ENCODE measurements around the gene POPDC3.

POPDC3 gene

DNA sequence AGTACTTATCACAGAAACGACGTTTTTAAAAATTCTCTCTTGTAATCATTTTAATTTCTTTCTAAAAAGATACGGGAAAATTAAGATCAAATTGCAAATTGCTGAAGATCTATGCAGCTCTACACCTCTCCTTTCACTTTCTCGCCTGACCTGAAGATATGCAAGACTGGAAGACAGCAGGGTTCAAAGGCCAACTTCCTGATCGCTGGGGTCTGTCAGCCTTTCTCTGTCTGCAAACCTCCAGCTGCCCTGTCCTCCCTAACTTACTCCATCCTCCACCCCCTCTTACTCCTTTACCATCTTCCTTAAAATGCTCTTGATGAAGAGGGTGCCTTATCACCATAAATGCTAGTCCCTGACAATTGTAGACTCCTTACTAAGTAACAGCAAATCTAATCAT lies 63.7 kb downstream of the POPDC3 start:
- TF ChIP-seq FOXM1 (IDR thresholded peaks at IDR 0.05; ENCODE audit: borderline replicate concordance, low read depth), result no peak
- TF ChIP-seq CEBPB (IDR thresholded peaks at IDR 0.05), result no peak
- no peak for TF ChIP-seq CREB1 (IDR thresholded peaks at IDR 0.05; ENCODE audit: low read depth)
- TF ChIP-seq, protein P1, sequence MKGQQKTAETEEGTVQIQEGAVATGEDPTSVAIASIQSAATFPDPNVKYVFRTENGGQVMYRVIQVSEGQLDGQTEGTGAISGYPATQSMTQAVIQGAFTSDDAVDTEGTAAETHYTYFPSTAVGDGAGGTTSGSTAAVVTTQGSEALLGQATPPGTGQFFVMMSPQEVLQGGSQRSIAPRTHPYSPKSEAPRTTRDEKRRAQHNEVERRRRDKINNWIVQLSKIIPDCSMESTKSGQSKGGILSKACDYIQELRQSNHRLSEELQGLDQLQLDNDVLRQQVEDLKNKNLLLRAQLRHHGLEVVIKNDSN (IDR thresholded peaks at IDR 0.05), result no peak
- no peak for TF ChIP-seq RAD21 (IDR thresholded peaks at IDR 0.05; ENCODE audit: low read depth)
- TF ChIP-seq EP300 (IDR thresholded peaks at IDR 0.05; ENCODE audit: borderline replicate concordance), result no peak

DNA sequence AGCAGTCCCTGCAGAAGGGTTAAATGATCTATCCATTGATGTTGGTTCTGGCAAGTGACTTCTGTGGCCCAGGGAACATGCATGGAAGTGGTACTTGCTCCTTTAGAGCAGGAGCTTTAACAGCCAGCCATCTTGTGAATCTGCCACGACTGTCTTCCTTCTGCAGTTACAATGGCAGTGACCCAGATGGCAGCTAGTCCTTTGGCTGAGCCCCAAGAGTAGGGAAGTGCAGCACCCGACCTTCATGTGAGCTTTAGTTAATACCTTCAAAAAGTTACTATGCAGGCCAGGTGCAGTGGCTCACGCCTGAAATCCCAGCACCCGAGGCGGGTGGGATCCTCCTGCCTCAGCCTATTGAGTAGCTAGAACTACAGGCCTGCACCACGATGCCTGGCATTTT lies 66.4 kb downstream of the POPDC3 start:
- no peak for TF ChIP-seq EP300 (IDR thresholded peaks at IDR 0.05; ENCODE audit: borderline replicate concordance)
- TF ChIP-seq, protein P2, sequence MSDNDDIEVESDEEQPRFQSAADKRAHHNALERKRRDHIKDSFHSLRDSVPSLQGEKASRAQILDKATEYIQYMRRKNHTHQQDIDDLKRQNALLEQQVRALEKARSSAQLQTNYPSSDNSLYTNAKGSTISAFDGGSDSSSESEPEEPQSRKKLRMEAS (IDR thresholded peaks at IDR 0.05), result no peak
- no peak for TF ChIP-seq YY1 (IDR thresholded peaks at IDR 0.05; ENCODE audit: low read depth)
- TF ChIP-seq CREB1 (IDR thresholded peaks at IDR 0.05; ENCODE audit: low read depth), result no peak
- TF ChIP-seq NFIC (IDR thresholded peaks at IDR 0.05), result no peak
- TF ChIP-seq, protein P3, sequence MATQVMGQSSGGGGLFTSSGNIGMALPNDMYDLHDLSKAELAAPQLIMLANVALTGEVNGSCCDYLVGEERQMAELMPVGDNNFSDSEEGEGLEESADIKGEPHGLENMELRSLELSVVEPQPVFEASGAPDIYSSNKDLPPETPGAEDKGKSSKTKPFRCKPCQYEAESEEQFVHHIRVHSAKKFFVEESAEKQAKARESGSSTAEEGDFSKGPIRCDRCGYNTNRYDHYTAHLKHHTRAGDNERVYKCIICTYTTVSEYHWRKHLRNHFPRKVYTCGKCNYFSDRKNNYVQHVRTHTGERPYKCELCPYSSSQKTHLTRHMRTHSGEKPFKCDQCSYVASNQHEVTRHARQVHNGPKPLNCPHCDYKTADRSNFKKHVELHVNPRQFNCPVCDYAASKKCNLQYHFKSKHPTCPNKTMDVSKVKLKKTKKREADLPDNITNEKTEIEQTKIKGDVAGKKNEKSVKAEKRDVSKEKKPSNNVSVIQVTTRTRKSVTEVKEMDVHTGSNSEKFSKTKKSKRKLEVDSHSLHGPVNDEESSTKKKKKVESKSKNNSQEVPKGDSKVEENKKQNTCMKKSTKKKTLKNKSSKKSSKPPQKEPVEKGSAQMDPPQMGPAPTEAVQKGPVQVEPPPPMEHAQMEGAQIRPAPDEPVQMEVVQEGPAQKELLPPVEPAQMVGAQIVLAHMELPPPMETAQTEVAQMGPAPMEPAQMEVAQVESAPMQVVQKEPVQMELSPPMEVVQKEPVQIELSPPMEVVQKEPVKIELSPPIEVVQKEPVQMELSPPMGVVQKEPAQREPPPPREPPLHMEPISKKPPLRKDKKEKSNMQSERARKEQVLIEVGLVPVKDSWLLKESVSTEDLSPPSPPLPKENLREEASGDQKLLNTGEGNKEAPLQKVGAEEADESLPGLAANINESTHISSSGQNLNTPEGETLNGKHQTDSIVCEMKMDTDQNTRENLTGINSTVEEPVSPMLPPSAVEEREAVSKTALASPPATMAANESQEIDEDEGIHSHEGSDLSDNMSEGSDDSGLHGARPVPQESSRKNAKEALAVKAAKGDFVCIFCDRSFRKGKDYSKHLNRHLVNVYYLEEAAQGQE (IDR thresholded peaks at IDR 0.05; ENCODE audit: low read depth), result no peak
- TF ChIP-seq ZBTB7A (IDR thresholded peaks at IDR 0.05; ENCODE audit: low read depth), result no peak
- TF ChIP-seq EGR1 (IDR thresholded peaks at IDR 0.05), result no peak
- TF ChIP-seq FOXM1 (IDR thresholded peaks at IDR 0.05; ENCODE audit: borderline replicate concordance, low read depth), result no peak
- no peak for TF ChIP-seq TAF1 (IDR thresholded peaks at IDR 0.05; ENCODE audit: low read depth)
- TF ChIP-seq, protein P1 (IDR thresholded peaks at IDR 0.05), result no peak
- no peak for TF ChIP-seq RAD21 (IDR thresholded peaks at IDR 0.05; ENCODE audit: low read depth)
- TF ChIP-seq TEAD4 (IDR thresholded peaks at IDR 0.05), result no peak
- no peak for TF ChIP-seq CEBPB (IDR thresholded peaks at IDR 0.05)
- no peak for TF ChIP-seq TCF12 (IDR thresholded peaks at IDR 0.05; ENCODE audit: low read depth)

DNA sequence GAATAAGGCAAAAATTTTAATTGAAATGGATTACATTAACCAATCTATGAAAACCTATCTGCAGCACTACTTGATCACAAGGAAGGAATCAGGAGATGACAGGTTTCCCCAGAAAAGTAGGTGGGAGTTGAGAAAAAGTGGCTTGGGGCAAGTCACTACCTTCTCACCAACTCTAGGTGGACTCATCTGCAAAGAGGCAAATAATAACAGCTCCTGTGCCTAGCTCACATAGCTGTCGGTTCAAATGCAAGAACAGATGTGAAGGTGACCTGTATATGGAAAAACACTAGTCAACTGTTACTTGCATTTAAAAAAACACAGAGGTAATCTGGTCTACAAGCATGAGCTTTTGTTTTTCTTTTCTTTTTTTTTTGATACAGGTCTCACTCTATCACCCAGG lies 67.2 kb downstream of the POPDC3 start:
- TF ChIP-seq TCF12 (IDR thresholded peaks at IDR 0.05; ENCODE audit: low read depth), result no peak
- TF ChIP-seq TAF1 (IDR thresholded peaks at IDR 0.05; ENCODE audit: low read depth), result no peak
- TF ChIP-seq EP300 (IDR thresholded peaks at IDR 0.05; ENCODE audit: borderline replicate concordance), result no peak
- no peak for TF ChIP-seq CREB1 (IDR thresholded peaks at IDR 0.05; ENCODE audit: low read depth)
- TF ChIP-seq CEBPB (IDR thresholded peaks at IDR 0.05), result no peak
- no peak for TF ChIP-seq TEAD4 (IDR thresholded peaks at IDR 0.05)
- no peak for TF ChIP-seq ZBTB7A (IDR thresholded peaks at IDR 0.05; ENCODE audit: low read depth)

DNA sequence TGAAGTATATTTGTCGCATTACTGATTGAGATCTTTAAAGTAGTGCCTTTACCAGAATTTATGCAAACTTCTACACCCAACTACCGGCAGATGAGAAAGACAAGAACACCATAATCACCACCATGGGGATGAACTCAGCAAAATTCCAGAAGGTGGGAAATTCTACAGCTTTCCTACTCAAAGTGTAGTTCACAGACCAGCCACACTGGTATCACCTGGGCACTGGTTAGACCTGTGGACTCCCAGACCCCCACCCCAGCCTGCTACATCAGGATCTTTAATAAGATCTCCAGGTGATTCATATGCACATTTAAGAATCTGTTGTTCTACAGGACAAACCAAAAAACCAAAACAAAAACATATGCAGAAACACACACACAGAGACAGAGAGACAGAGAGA lies 67.9 kb downstream of the POPDC3 start:
- TF ChIP-seq, protein P3 (IDR thresholded peaks at IDR 0.05; ENCODE audit: low read depth), result no peak
- TF ChIP-seq TAF1 (IDR thresholded peaks at IDR 0.05; ENCODE audit: low read depth) (no peak), TEAD4 (IDR thresholded peaks at IDR 0.05) (no peak), CEBPB (IDR thresholded peaks at IDR 0.05) (no peak), EGR1 (IDR thresholded peaks at IDR 0.05) (no peak)

DNA sequence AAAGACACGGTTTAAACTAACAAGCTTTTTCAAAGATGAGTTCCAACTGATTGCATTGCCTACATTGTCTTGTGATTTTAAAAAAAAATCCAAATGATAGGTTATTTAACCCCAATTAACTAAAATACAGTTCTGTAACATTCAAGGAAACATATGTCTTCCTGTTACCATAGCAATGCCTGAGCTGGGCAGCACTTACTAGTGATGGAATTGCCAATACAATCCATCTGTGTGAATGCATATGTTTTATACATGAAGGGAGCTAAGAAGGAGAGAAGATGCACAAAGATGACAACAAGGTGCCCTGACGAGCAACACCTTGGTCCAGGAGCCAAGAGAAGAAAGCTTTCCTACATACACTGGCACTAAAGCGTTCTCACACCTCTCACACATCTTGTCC lies 68.7 kb downstream of the POPDC3 start:
- TF ChIP-seq, protein P2 (IDR thresholded peaks at IDR 0.05), result no peak
- TF ChIP-seq YY1 (IDR thresholded peaks at IDR 0.05; ENCODE audit: low read depth), result no peak
- no peak for TF ChIP-seq FOXM1 (IDR thresholded peaks at IDR 0.05; ENCODE audit: borderline replicate concordance, low read depth)
- TF ChIP-seq EGR1 (IDR thresholded peaks at IDR 0.05), result no peak
- no peak for TF ChIP-seq ZBTB7A (IDR thresholded peaks at IDR 0.05; ENCODE audit: low read depth)
- no peak for TF ChIP-seq NFIC (IDR thresholded peaks at IDR 0.05)
- no peak for TF ChIP-seq TCF12 (IDR thresholded peaks at IDR 0.05; ENCODE audit: low read depth)

DNA sequence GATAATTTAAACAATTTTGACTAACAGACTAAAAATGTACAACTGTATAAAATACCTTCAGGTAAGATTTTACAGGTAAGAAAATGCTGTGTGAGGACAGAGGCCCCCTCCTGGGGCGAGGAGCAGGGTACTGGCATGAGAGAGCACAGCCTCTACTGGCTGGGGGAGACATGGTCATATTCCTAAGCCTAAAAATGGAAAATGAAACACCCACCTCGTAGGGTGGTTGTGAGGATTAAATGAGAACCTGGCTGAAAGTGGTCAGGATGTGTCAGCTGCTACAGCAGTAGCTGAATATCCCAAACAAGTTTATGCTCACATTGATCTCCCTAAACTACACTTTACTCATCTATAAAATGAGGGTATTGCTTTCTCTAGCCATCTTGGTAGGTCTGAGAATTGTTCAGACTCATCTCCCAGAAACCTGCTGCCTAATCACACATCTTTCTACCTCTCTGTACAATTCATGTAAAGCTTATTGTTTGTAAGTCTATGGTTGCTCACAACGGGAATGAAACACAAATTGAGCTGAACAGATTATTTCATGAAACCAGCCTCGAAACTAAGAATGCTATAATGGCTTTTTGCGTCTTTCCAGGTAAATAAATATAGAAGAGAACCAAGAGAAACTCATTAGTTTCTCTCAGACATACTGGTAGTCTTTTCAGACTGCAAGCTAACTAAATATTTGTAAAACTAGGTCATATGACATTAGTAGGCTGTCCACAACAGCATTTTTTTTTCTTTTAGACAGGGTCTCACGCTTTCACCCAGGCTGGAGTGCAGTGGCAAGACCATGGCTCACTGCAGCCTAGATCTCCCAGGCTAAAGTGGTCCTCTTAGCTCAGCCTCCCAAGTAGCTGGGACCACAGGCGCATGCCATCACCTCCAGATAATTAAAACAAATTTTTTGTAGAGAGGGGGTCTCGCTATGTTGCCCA lies 69.6 kb downstream of the POPDC3 start:
- TF ChIP-seq ZBTB7A (IDR thresholded peaks at IDR 0.05; ENCODE audit: low read depth), result no peak
- no peak for TF ChIP-seq FOXM1 (IDR thresholded peaks at IDR 0.05; ENCODE audit: borderline replicate concordance, low read depth)
- TF ChIP-seq, protein P1 (IDR thresholded peaks at IDR 0.05), result no peak
- no peak for TF ChIP-seq CEBPB (IDR thresholded peaks at IDR 0.05)
- TF ChIP-seq YY1 (IDR thresholded peaks at IDR 0.05; ENCODE audit: low read depth), result no peak
- TF ChIP-seq, protein P2 (IDR thresholded peaks at IDR 0.05), result no peak
- TF ChIP-seq TAF1 (IDR thresholded peaks at IDR 0.05; ENCODE audit: low read depth), result no peak
- TF ChIP-seq CREB1 (IDR thresholded peaks at IDR 0.05; ENCODE audit: low read depth), result no peak
- no peak for TF ChIP-seq TEAD4 (IDR thresholded peaks at IDR 0.05)
- no peak for TF ChIP-seq TCF12 (IDR thresholded peaks at IDR 0.05; ENCODE audit: low read depth)
- no peak for TF ChIP-seq RAD21 (IDR thresholded peaks at IDR 0.05; ENCODE audit: low read depth)
- TF ChIP-seq NFIC (IDR thresholded peaks at IDR 0.05), result no peak
- no peak for TF ChIP-seq EP300 (IDR thresholded peaks at IDR 0.05; ENCODE audit: borderline replicate concordance)
- TF ChIP-seq EGR1 (IDR thresholded peaks at IDR 0.05), result no peak
